Measurements from ENCODE around the gene FNIP1. TPM values are rescaled to one million over a fixed set of nuclear protein-coding genes. Genes with fewer than 3 reads are reported as not detected.
"Not testable (repeated sequence)": the region's sequence is repeated elsewhere in the genome, so short reads cannot be mapped to it uniquely, and the experiment has no call there.

Gene FNIP1
- total RNA-seq, 3 donors from 2014 or later, result 12.4 to 13.8 (median 13.6) TPM

GRCh38 chr5:131754363-131754762, 42.5 kb downstream of the FNIP1 start:
- H3K4me1 Mint-ChIP-seq (ENCODE audit: low read depth), result peaks cover 39% of the 10 kb centered on the region
- H3K9me3 Mint-ChIP-seq, result no peaks in the 10 kb centered on the region
- peaks cover 9% of the 10 kb centered on the region for H3K36me3 Mint-ChIP-seq (ENCODE audit: insufficient read depth)
- ATAC-seq (no peak), DNase-seq (no peak)
- H3K4me3 Mint-ChIP-seq, result no peak overlapping the region
- H3K27me3 Mint-ChIP-seq (ENCODE audit: low read depth), result no peaks in the 10 kb centered on the region

- ATAC-seq (no peak), DNase-seq (no peak)
- Mint-ChIP-seq H3K4me3 (no peak overlapping the region), H3K36me3 (ENCODE audit: insufficient read depth) (peaks cover 9% of the 10 kb centered on the region), H3K27me3 (ENCODE audit: low read depth) (no peaks in the 10 kb centered on the region), H3K9me3 (no peaks in the 10 kb centered on the region), H3K4me1 (ENCODE audit: low read depth) (peaks cover 46% of the 10 kb centered on the region)
Observed at GRCh38 chr5:131751506-131751905, 45.3 kb downstream of the FNIP1 start.

- H3K27me3 Mint-ChIP-seq (ENCODE audit: low read depth), result no peaks in the 10 kb centered on the region
- ATAC-seq (no peak), DNase-seq (no peak)
- peaks cover 48% of the 10 kb centered on the region for H3K4me1 Mint-ChIP-seq (ENCODE audit: low read depth)
- peaks cover 11% of the 10 kb centered on the region for H3K36me3 Mint-ChIP-seq (ENCODE audit: insufficient read depth)
- H3K4me3 Mint-ChIP-seq, result no peak overlapping the region
- no peaks in the 10 kb centered on the region for H3K9me3 Mint-ChIP-seq
Observed at GRCh38 chr5:131749723-131750470, 46.9 kb downstream of the FNIP1 start.

GRCh38 chr5:131749138-131749537, 47.7 kb downstream of the FNIP1 start:
- H3K4me1 Mint-ChIP-seq (ENCODE audit: low read depth), result peaks cover 43% of the 10 kb centered on the region
- H3K4me3 Mint-ChIP-seq, result no peak overlapping the region
- peaks cover 12% of the 10 kb centered on the region for H3K36me3 Mint-ChIP-seq (ENCODE audit: insufficient read depth)
- no peaks in the 10 kb centered on the region for H3K27me3 Mint-ChIP-seq (ENCODE audit: low read depth)
- DNase-seq (no peak), ATAC-seq (no peak)
- H3K9me3 Mint-ChIP-seq, result no peaks in the 10 kb centered on the region

- peak overlapping the region; percentile 39 for H3K4me3 Mint-ChIP-seq
- no peak for DNase-seq
- no peaks in the 10 kb centered on the region for H3K27me3 Mint-ChIP-seq (ENCODE audit: low read depth)
- H3K36me3 Mint-ChIP-seq (ENCODE audit: insufficient read depth), result peaks cover 17% of the 10 kb centered on the region
- peak; percentile 90 to 95 for ATAC-seq
- H3K9me3 Mint-ChIP-seq, result no peaks in the 10 kb centered on the region
- peaks cover 38% of the 10 kb centered on the region for H3K4me1 Mint-ChIP-seq (ENCODE audit: low read depth)
Observed at GRCh38 chr5:131747180-131748105, 49.4 kb downstream of the FNIP1 start.

GRCh38 chr5:131746423-131746822, 50.4 kb downstream of the FNIP1 start:
- Mint-ChIP-seq H3K36me3 (ENCODE audit: insufficient read depth) (peaks cover 16% of the 10 kb centered on the region), H3K4me3 (no peak overlapping the region), H3K9me3 (no peaks in the 10 kb centered on the region), H3K4me1 (ENCODE audit: low read depth) (peaks cover 38% of the 10 kb centered on the region), H3K27me3 (ENCODE audit: low read depth) (no peaks in the 10 kb centered on the region)
- ATAC-seq (no peak), DNase-seq (no peak)

GRCh38 chr5:131745703-131746102, 51.1 kb downstream of the FNIP1 start:
- peaks cover 17% of the 10 kb centered on the region for H3K36me3 Mint-ChIP-seq (ENCODE audit: insufficient read depth)
- peaks cover 35% of the 10 kb centered on the region for H3K4me1 Mint-ChIP-seq (ENCODE audit: low read depth)
- ATAC-seq (no peak), DNase-seq (no peak)
- no peaks in the 10 kb centered on the region for H3K27me3 Mint-ChIP-seq (ENCODE audit: low read depth)
- H3K9me3 Mint-ChIP-seq, result no peaks in the 10 kb centered on the region
- no peak overlapping the region for H3K4me3 Mint-ChIP-seq

GRCh38 chr5:131745155-131745554, 51.7 kb downstream of the FNIP1 start:
- Mint-ChIP-seq H3K4me1 (ENCODE audit: low read depth) (peaks cover 33% of the 10 kb centered on the region), H3K36me3 (ENCODE audit: insufficient read depth) (peaks cover 21% of the 10 kb centered on the region), H3K27me3 (ENCODE audit: low read depth) (no peaks in the 10 kb centered on the region), H3K9me3 (no peaks in the 10 kb centered on the region), H3K4me3 (no peak overlapping the region)
- no peak for ATAC-seq
- DNase-seq, result no peak

GRCh38 chr5:131740477-131740876, 56.3 kb downstream of the FNIP1 start:
- DNase-seq, result no peak
- H3K4me1 Mint-ChIP-seq (ENCODE audit: low read depth), result peaks cover under 1% of the 10 kb centered on the region
- no peak overlapping the region for H3K4me3 Mint-ChIP-seq
- H3K27me3 Mint-ChIP-seq (ENCODE audit: low read depth), result no peaks in the 10 kb centered on the region
- ATAC-seq, result no peak
- no peaks in the 10 kb centered on the region for H3K9me3 Mint-ChIP-seq
- H3K36me3 Mint-ChIP-seq (ENCODE audit: insufficient read depth), result peaks cover 37% of the 10 kb centered on the region

- ATAC-seq, result no peak
- H3K36me3 Mint-ChIP-seq (ENCODE audit: insufficient read depth), result peaks cover 34% of the 10 kb centered on the region
Observed at GRCh38 chr5:131735393-131735792, 61.4 kb downstream of the FNIP1 start.

GRCh38 chr5:131734939-131735338, 61.9 kb downstream of the FNIP1 start:
- H3K9me3 Mint-ChIP-seq; ATAC-seq; DNase-seq; H3K4me1 Mint-ChIP-seq (ENCODE audit: low read depth); H3K4me3 Mint-ChIP-seq; H3K27me3 Mint-ChIP-seq (ENCODE audit: low read depth): not testable (repeated sequence)
- peaks cover 34% of the 10 kb centered on the region for H3K36me3 Mint-ChIP-seq (ENCODE audit: insufficient read depth)

More at GRCh38 chr5:131735393-131735792, 61.4 kb downstream of the FNIP1 start:
- DNase-seq, result no peak
- Mint-ChIP-seq H3K4me3 (no peak overlapping the region), H3K27me3 (ENCODE audit: low read depth) (no peaks in the 10 kb centered on the region), H3K4me1 (ENCODE audit: low read depth) (peaks cover 2% of the 10 kb centered on the region), H3K9me3 (no peaks in the 10 kb centered on the region)

- Mint-ChIP-seq H3K36me3 (ENCODE audit: insufficient read depth) (peaks cover 52% of the 10 kb centered on the region), H3K9me3 (peaks cover 15% of the 10 kb centered on the region)
- not testable (repeated sequence) for DNase-seq; H3K27me3 Mint-ChIP-seq (ENCODE audit: low read depth); H3K4me1 Mint-ChIP-seq (ENCODE audit: low read depth); ATAC-seq; H3K4me3 Mint-ChIP-seq
Observed at GRCh38 chr5:131729292-131729691, 67.5 kb downstream of the FNIP1 start.

- H3K4me3 Mint-ChIP-seq; H3K4me1 Mint-ChIP-seq (ENCODE audit: low read depth); ATAC-seq; H3K27me3 Mint-ChIP-seq (ENCODE audit: low read depth); DNase-seq: not testable (repeated sequence)
- Mint-ChIP-seq H3K36me3 (ENCODE audit: insufficient read depth) (peaks cover 46% of the 10 kb centered on the region), H3K9me3 (peaks cover 19% of the 10 kb centered on the region)
Observed at GRCh38 chr5:131724089-131724488, 72.7 kb downstream of the FNIP1 start.

GRCh38 chr5:131720714-131721113, 76.1 kb downstream of the FNIP1 start:
- Mint-ChIP-seq H3K4me3 (no peak overlapping the region), H3K27me3 (ENCODE audit: low read depth) (no peaks in the 10 kb centered on the region), H3K9me3 (peaks cover 4% of the 10 kb centered on the region), H3K36me3 (ENCODE audit: insufficient read depth) (peaks cover 38% of the 10 kb centered on the region), H3K4me1 (ENCODE audit: low read depth) (peaks cover 2% of the 10 kb centered on the region)
- ATAC-seq, result no peak
- no peak for DNase-seq

All from activated T-cell treated with anti-CD3 and anti-CD28 coated beads, Interleukin-2, amount 50 U/mL, for 4 hours (primary cell).